Suprapubic skin (tissue), 4 donors: Measurements from ENCODE around the gene CCL3.

Experiments used
- CTCF ChIP-seq, 2 donors: fragments of 200-600 bp in 1 of 2; fragments of 450-650 bp in 1 of 2; sonication (generic) in 1 of 2; IDR thresholded peaks; one replicate each; pipeline ENCODE4 v1.5.1; 2016 to 2019; ENCODE audit warnings: antibody characterized with exemption in 2 of 2, mild to moderate bottlenecking in 1 of 2, moderate library complexity in 1 of 2
- EP300 ChIP-seq: sonication (generic); formaldehyde crosslinking; IDR thresholded peaks from one replicate; pipeline ENCODE4 v1.6.1; 2017; ENCODE audit warnings: antibody characterized with exemption
- POLR2A ChIP-seq, 2 donors: fragments of 450-650 bp; IDR thresholded peaks; one replicate each; pipeline ENCODE4 v1.6.1; 2017; ENCODE audit warnings: antibody characterized with exemption in 2 of 2, mild to moderate bottlenecking in 2 of 2, moderate library complexity in 2 of 2
- POLR2AphosphoS5 ChIP-seq, 3 donors: sonication (generic); formaldehyde crosslinking; IDR thresholded peaks; one replicate each; pipeline ENCODE4 v1.6.1; 2017; ENCODE audit warnings: antibody characterized with exemption in 3 of 3

GRCh38 chr17:36118477-36119353, 28.8 kb upstream of the CCL3 start:
- TF ChIP-seq POLR2A (IDR thresholded peaks at IDR 0.05) (no peak), CTCF (IDR thresholded peaks at IDR 0.05) (no peak), EP300 (no peak), POLR2AphosphoS5 (IDR thresholded peaks at IDR 0.05) (no peak)
